ENCODE measurements around the gene MDK. TPM values are rescaled to one million over a fixed set of nuclear protein-coding genes. Genes with fewer than 3 reads are reported as not detected.

MDK gene
- total RNA-seq, 2 experiments from 2014 or later, result 5.5 to 6.5 TPM

GRCh38 chr11:46397526-46397925 is 16.1 kb downstream of the MDK start:
- POLR2A ChIA-PET, result no interaction called here
- H3K27ac Mint-ChIP-seq, result no peak overlapping the region
- CTCF ChIA-PET, result interaction anchor here (1.0 kb wide), 1 partner anchor 10 kb away, joined by 3 read pairs; no protein-coding TSS in a partner anchor

GRCh38 chr11:46402957-46403902 is 21.8 kb downstream of the MDK start:
- TF ChIP-seq CTCF (IDR thresholded peaks at IDR 0.05), result no peak
- no peak for ATAC-seq (ENCODE audit: poor library complexity)
- H3K27me3 ChIP-seq (ENCODE audit: control insufficient read depth in 1 of 2, insufficient read depth in 2 of 2, low read length in 2 of 2), result no peaks in the 10 kb centered on the region
- DNase-seq, result no peak
- Mint-ChIP-seq H3K9me3 (no peaks in the 10 kb centered on the region), H3K4me3 (no peak overlapping the region), H3K27me3 (no peaks in the 10 kb centered on the region), H3K27ac (no peak overlapping the region), H3K4me1 (ENCODE audit: low read depth) (no peaks in the 10 kb centered on the region), H3K36me3 (ENCODE audit: low read depth) (peaks cover 70% of the 10 kb centered on the region)
- CTCF ChIA-PET, result no interaction called here
- H3K4me3 ChIP-seq (ENCODE audit: low read length), result no peak overlapping the region
- H3K27ac ChIP-seq (ENCODE audit: low read depth in 1 of 2, low read length in 2 of 2), result no peak overlapping the region
- intact Hi-C loops (cut with DNase I, micrococcal nuclease), result no loop called here
- no peaks in the 10 kb centered on the region for H3K9me3 ChIP-seq (ENCODE audit: control insufficient read depth in 1 of 2, insufficient read depth in 1 of 2, low read length in 2 of 2)
- POLR2A ChIA-PET, result no interaction called here
- H3K4me1 ChIP-seq (ENCODE audit: insufficient read depth, low read length), result no peaks in the 10 kb centered on the region
- H3K36me3 ChIP-seq (ENCODE audit: insufficient read depth, low read length), result peaks cover 54% of the 10 kb centered on the region

More at GRCh38 chr11:46397526-46397925, 16.1 kb downstream of the MDK start:
- no peak overlapping the region for H3K4me3 Mint-ChIP-seq
- Histone ChIP-seq H3K27ac (ENCODE audit: low read depth in 1 of 2, low read length in 2 of 2) (no peak overlapping the region), H3K27me3 (ENCODE audit: control insufficient read depth in 1 of 2, insufficient read depth in 2 of 2, low read length in 2 of 2) (peaks cover 6 to 10% of the 10 kb centered on the region in 2 experiments), H3K4me3 (ENCODE audit: low read length) (no peak overlapping the region), H3K9me3 (ENCODE audit: control insufficient read depth in 1 of 2, insufficient read depth in 1 of 2, low read length in 2 of 2) (peaks cover 0 to 4% of the 10 kb centered on the region in 2 experiments), H3K4me1 (ENCODE audit: insufficient read depth, low read length) (peaks cover 8% of the 10 kb centered on the region), H3K36me3 (ENCODE audit: insufficient read depth, low read length) (peaks cover 17% of the 10 kb centered on the region)
- ATAC-seq (ENCODE audit: poor library complexity) (no peak), DNase-seq (no peak)
- H3K27me3 Mint-ChIP-seq, result peaks cover 11% of the 10 kb centered on the region
- no peaks in the 10 kb centered on the region for H3K9me3 Mint-ChIP-seq
- TF ChIP-seq CTCF (IDR thresholded peaks at IDR 0.05), result no peak
- H3K36me3 Mint-ChIP-seq (ENCODE audit: low read depth), result peaks cover 47% of the 10 kb centered on the region
- intact Hi-C loops (cut with DNase I, micrococcal nuclease), result no loop called here
- H3K4me1 Mint-ChIP-seq (ENCODE audit: low read depth), result peaks cover 11% of the 10 kb centered on the region

GRCh38 chr11:46404476-46405017 is 23.1 kb downstream of the MDK start:
- Mint-ChIP-seq H3K36me3 (ENCODE audit: low read depth) (peaks cover 76% of the 10 kb centered on the region), H3K4me3 (no peak overlapping the region), H3K4me1 (ENCODE audit: low read depth) (no peaks in the 10 kb centered on the region), H3K27me3 (no peaks in the 10 kb centered on the region), H3K27ac (no peak overlapping the region), H3K9me3 (no peaks in the 10 kb centered on the region)
- no peaks in the 10 kb centered on the region for H3K4me1 ChIP-seq (ENCODE audit: insufficient read depth, low read length)
- H3K36me3 ChIP-seq (ENCODE audit: insufficient read depth, low read length), result peaks cover 64% of the 10 kb centered on the region
- H3K9me3 ChIP-seq (ENCODE audit: control insufficient read depth in 1 of 2, insufficient read depth in 1 of 2, low read length in 2 of 2), result no peaks in the 10 kb centered on the region
- no peak overlapping the region for H3K27ac ChIP-seq (ENCODE audit: low read depth in 1 of 2, low read length in 2 of 2)
- ChIA-PET CTCF (interaction anchor here (0.5 kb wide), 1 partner anchor 1527 kb away, joined by 3 read pairs; no protein-coding TSS in a partner anchor), POLR2A (no interaction called here)
- H3K4me3 ChIP-seq (ENCODE audit: low read length), result no peak overlapping the region
- TF ChIP-seq CTCF (IDR thresholded peaks at IDR 0.05), result no peak
- no peak for ATAC-seq (ENCODE audit: poor library complexity)
- H3K27me3 ChIP-seq (ENCODE audit: control insufficient read depth in 1 of 2, insufficient read depth in 2 of 2, low read length in 2 of 2), result no peaks in the 10 kb centered on the region
- DNase-seq, result no peak
- intact Hi-C loops (cut with DNase I, micrococcal nuclease), result no loop called here

Measured in CD4-positive, alpha-beta T cell (primary cell).